WTC11 (cell line): ENCODE measurements around the gene ZDHHC7. TPM values are rescaled to one million over a fixed set of nuclear protein-coding genes. Genes with fewer than 3 reads are reported as not detected.
A peak's percentile ranks its signal among the peaks of the same experiment; 100 is the strongest.

Experiments used
- ATAC-seq: fragments of 200-7000 bp; cut with Tn5 transposase; 2 replicates; pipeline ENCODE4 v1.10.0; 2021; ENCODE audit warnings: mild to moderate bottlenecking, moderate library complexity
- CTCF ChIA-PET: fragments of 300-600 bp; sonication (Branson Sonifier 250); formaldehyde crosslinking; loops from one replicate; lab custom pipeline; 2021; ENCODE audit warnings: antibody characterized with exemption; lab: Charles Lee
- POLR2A ChIA-PET: fragments of 350-600 bp; sonication (Branson Sonifier 250); formaldehyde crosslinking; loops from one replicate; lab custom pipeline; 2021; ENCODE audit warnings: antibody characterized with exemption; lab: Charles Lee
- DNase-seq: peaks from one replicate; pipeline ENCODE4 v3.0.0; 2021; ENCODE audit warnings: low spot score
- H3K27ac Mint-ChIP-seq: 2 replicates; pipeline ENCODE4 v1.8.0; 2021; ENCODE audit warnings: mixed read lengths
- H3K27me3 Mint-ChIP-seq: 2 replicates; pipeline ENCODE4 v1.8.0; 2021; ENCODE audit warnings: low read depth, mild to moderate bottlenecking, moderate library complexity, mixed read lengths
- H3K36me3 Mint-ChIP-seq: 2 replicates; pipeline ENCODE4 v1.8.0; 2021; ENCODE audit warnings: mixed read lengths
- H3K4me1 Mint-ChIP-seq: 2 replicates; pipeline ENCODE4 v1.8.0; 2022; ENCODE audit warnings: mixed read lengths
- H3K4me3 Mint-ChIP-seq: 2 replicates; pipeline ENCODE4 v1.8.0; 2021; ENCODE audit warnings: mild to moderate bottlenecking, moderate library complexity, mixed read lengths
- H3K9me3 Mint-ChIP-seq: 2 replicates; pipeline ENCODE4 v1.8.0; 2021; ENCODE audit warnings: mixed read lengths
- CREM ChIP-seq: sonication (generic); formaldehyde crosslinking; IDR thresholded peaks from 2 replicates; pipeline ENCODE4 v1.8.1; 2022; ENCODE audit warnings: mild to moderate bottlenecking, missing genetic modification reagents, moderate library complexity
- ELF4 ChIP-seq: sonication (generic); formaldehyde crosslinking; IDR thresholded peaks from 2 replicates; pipeline ENCODE4 v1.8.1; 2022; ENCODE audit warnings: low read depth, mild to moderate bottlenecking, moderate library complexity, missing genetic modification reagents
- ESRRA ChIP-seq: sonication (generic); formaldehyde crosslinking; IDR thresholded peaks from 2 replicates; pipeline ENCODE4 v1.8.1; 2022; ENCODE audit warnings: mild to moderate bottlenecking, missing genetic modification reagents, borderline replicate concordance
- ETV6 ChIP-seq: sonication (generic); formaldehyde crosslinking; IDR thresholded peaks from 2 replicates; pipeline ENCODE4 v1.8.1; 2022; ENCODE audit warnings: mild to moderate bottlenecking, missing genetic modification reagents
- FOXJ3 ChIP-seq: sonication (generic); formaldehyde crosslinking; IDR thresholded peaks from 2 replicates; pipeline ENCODE4 v1.9.0; 2021; ENCODE audit warnings: missing genetic modification reagents, mild to moderate bottlenecking, borderline replicate concordance
- GABPB1 ChIP-seq: sonication (generic); formaldehyde crosslinking; IDR thresholded peaks from 2 replicates; pipeline ENCODE4 v1.8.1; 2023; ENCODE audit warnings: mild to moderate bottlenecking, missing genetic modification reagents
- HMGA2 ChIP-seq: fragments of 250-450 bp; sonication (Bioruptor Pico); IDR thresholded peaks from 2 replicates; pipeline ENCODE4 v1.4.0; 2021; ENCODE audit warnings: mild to moderate bottlenecking, moderate library complexity
- IRF2 ChIP-seq: sonication (generic); formaldehyde crosslinking; IDR thresholded peaks from 2 replicates; pipeline ENCODE4 v1.8.0; 2022; ENCODE audit warnings: low read depth, missing genetic modification reagents, borderline replicate concordance
- JAZF1 ChIP-seq: fragments of 250-450 bp; sonication (Bioruptor Pico); IDR thresholded peaks from 2 replicates; pipeline ENCODE4 v1.9.0; 2021; ENCODE audit warnings: moderate library complexity, mild to moderate bottlenecking, inconsistent platforms
- NFE2L1 ChIP-seq: sonication (generic); formaldehyde crosslinking; IDR thresholded peaks from 2 replicates; pipeline ENCODE4 v1.8.1; 2023; ENCODE audit warnings: missing genetic modification reagents
- NR1H2 ChIP-seq: sonication (generic); formaldehyde crosslinking; IDR thresholded peaks from 2 replicates; pipeline ENCODE4 v1.9.0; 2021; ENCODE audit warnings: mild to moderate bottlenecking, moderate library complexity, missing genetic modification reagents
- SMAD3 ChIP-seq: sonication (generic); formaldehyde crosslinking; IDR thresholded peaks from 2 replicates; pipeline ENCODE4 v1.8.0; 2022; ENCODE audit warnings: missing genetic modification reagents, mild to moderate bottlenecking, borderline replicate concordance
- TEAD4 ChIP-seq: sonication (generic); formaldehyde crosslinking; IDR thresholded peaks from 2 replicates; pipeline ENCODE4 v1.8.0; 2022; ENCODE audit warnings: mild to moderate bottlenecking, missing genetic modification reagents
- ZNF121 ChIP-seq: sonication (generic); formaldehyde crosslinking; IDR thresholded peaks from 2 replicates; pipeline ENCODE4 v1.8.0; 2023; ENCODE audit warnings: missing genetic modification reagents
- ZNF219 ChIP-seq: sonication (generic); formaldehyde crosslinking; IDR thresholded peaks from 2 replicates; pipeline ENCODE4 v1.8.0; 2023; ENCODE audit warnings: missing genetic modification reagents, mild to moderate bottlenecking, borderline replicate concordance
- ZNF317 ChIP-seq: sonication (generic); formaldehyde crosslinking; IDR thresholded peaks from 2 replicates; pipeline ENCODE4 v1.8.1; 2023; ENCODE audit warnings: low read depth, mild to moderate bottlenecking, moderate library complexity, missing genetic modification reagents, borderline replicate concordance
- ZNF423 ChIP-seq: fragments of 250-450 bp; sonication (Bioruptor Pico); IDR thresholded peaks from 2 replicates; pipeline ENCODE4 v2.1.2; 2022; ENCODE audit warnings: mild to moderate bottlenecking, moderate library complexity
- total RNA-seq: library from RNA; stranded (reverse); gene quantifications from 3 replicates; pipeline ENCODE4 v1.2.3, GENCODE V29; 2021
- TF ChIP-seq, protein P1 (sequence below): fragments of 250-450 bp; sonication (Bioruptor Pico); IDR thresholded peaks from 2 replicates; pipeline ENCODE4 v2.1.2; 2022; ENCODE audit warnings: mild to moderate bottlenecking, moderate library complexity
- TF ChIP-seq, protein P2 (sequence below): sonication (generic); formaldehyde crosslinking; IDR thresholded peaks from 2 replicates; pipeline ENCODE4 v1.8.1; 2023; ENCODE audit warnings: mild to moderate bottlenecking, missing genetic modification reagents, moderate library complexity
- TF ChIP-seq, protein P3 (sequence below): sonication (generic); formaldehyde crosslinking; IDR thresholded peaks from 2 replicates; pipeline ENCODE4 v1.8.0; 2022; ENCODE audit warnings: mild to moderate bottlenecking, missing genetic modification reagents
- TF ChIP-seq, protein P4 (sequence below): sonication (generic); formaldehyde crosslinking; conservative IDR thresholded peaks from 2 replicates; pipeline ENCODE4 v1.8.1; 2023; ENCODE audit warnings: mild to moderate bottlenecking, low read depth, missing genetic modification reagents, moderate library complexity
- TF ChIP-seq, protein P5 (sequence below): sonication (generic); formaldehyde crosslinking; IDR thresholded peaks from 2 replicates; pipeline ENCODE4 v1.8.1; 2022; ENCODE audit warnings: low read depth, mild to moderate bottlenecking, moderate library complexity, missing genetic modification reagents, borderline replicate concordance
- TF ChIP-seq, protein P6 (sequence below): fragments of 250-450 bp; sonication (Bioruptor Pico); conservative IDR thresholded peaks from 2 replicates; pipeline ENCODE4 v1.9.0; 2021; ENCODE audit warnings: mild to moderate bottlenecking

Gene ZDHHC7
- total RNA-seq, 1 experiment from 2014 or later, result 38.7 TPM

DNA sequence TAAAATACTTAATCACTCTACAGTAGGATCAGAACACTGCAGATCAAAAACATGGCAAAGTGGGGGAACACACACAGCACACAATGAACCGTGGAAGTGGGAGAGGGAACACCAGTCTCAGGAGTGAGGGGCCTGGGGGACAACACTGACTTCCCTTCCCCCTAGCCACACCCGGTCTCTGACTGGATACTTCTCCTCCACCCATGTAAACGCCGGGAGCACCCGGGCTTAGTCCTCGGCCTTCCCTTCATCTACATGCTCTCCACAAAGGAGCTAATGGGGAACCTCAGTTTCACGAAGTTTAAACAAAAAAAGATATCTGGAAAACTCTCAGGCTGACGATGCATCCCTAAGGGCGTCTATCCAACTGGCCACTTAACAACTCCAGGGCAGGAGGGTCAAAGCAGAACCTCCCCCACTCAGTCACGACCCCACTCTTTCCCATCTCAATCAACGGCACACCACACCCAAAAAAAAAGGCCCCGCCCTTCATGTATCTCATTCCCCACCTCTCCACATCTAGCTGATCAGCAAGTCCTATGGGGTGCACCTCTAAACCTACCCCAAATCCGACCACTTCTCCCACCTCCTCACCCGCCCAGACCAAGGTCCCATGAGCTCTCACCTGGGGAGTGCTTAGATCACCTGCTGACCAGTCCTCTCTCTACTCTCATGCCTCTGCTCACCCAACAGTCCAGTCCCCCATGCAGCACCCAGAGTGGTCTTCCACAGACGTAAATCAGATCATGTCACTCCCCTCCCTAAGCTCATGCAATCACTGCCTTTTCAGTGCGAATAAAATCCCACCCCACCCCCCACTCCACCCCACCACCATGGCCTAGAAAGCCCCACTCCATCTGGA, 7.4 kb downstream of the ZDHHC7 start:
- Mint-ChIP-seq H3K4me3 (no peak overlapping the region), H3K36me3 (peaks cover 5% of the 10 kb centered on the region), H3K27me3 (no peaks in the 10 kb centered on the region), H3K27ac (peak overlapping the region; percentile 92), H3K9me3 (no peaks in the 10 kb centered on the region), H3K4me1 (peaks cover 32% of the 10 kb centered on the region)
- ATAC-seq (no peak), DNase-seq (no peak)
- CTCF ChIA-PET, result interaction anchor here (0.6 to 2.2 kb wide), 7 partner anchors 9 to 233 kb away, joined by 3 to 7 read pairs (median 4); partner anchors contain the start of gene KIAA0513
- TF ChIP-seq, protein P1, sequence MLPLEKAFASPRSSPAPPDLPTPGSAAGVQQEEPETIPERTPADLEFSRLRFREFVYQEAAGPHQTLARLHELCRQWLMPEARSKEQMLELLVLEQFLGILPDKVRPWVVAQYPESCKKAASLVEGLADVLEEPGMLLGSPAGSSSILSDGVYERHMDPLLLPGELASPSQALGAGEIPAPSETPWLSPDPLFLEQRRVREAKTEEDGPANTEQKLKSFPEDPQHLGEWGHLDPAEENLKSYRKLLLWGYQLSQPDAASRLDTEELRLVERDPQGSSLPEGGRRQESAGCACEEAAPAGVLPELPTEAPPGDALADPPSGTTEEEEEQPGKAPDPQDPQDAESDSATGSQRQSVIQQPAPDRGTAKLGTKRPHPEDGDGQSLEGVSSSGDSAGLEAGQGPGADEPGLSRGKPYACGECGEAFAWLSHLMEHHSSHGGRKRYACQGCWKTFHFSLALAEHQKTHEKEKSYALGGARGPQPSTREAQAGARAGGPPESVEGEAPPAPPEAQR (CRISPR knock-in tag), result no peak
- no peak for TF ChIP-seq NR1H2 (CRISPR knock-in tag)
- TF ChIP-seq HMGA2, result no peak
- POLR2A ChIA-PET, result no interaction called here

DNA sequence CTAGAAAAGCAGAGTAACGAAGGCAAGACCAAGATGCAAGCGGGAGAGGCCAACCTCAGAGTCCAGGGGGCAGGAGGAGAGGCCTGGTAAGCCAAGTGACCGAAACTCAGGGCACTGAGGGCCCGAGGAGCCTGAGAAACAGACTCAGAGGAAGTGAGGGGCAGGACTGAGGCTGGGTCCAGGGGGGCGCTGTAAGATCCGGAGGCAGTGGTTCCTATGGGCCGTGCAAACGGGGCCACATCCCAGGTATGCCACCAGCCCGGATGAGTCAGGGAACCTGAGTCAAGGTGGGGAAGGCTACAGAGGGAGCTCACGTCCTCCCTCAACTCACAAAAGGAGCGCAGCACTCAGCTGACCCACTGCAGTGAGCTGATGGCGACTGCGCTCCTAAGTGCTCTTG, 8.3 kb downstream of the ZDHHC7 start:
- H3K27ac Mint-ChIP-seq, result peak overlapping the region; percentile 75; the same call in 1 of the 2 replicates
- H3K4me1 Mint-ChIP-seq, result peaks cover 32% of the 10 kb centered on the region
- TF ChIP-seq HMGA2, result no peak
- TF ChIP-seq, protein P2, sequence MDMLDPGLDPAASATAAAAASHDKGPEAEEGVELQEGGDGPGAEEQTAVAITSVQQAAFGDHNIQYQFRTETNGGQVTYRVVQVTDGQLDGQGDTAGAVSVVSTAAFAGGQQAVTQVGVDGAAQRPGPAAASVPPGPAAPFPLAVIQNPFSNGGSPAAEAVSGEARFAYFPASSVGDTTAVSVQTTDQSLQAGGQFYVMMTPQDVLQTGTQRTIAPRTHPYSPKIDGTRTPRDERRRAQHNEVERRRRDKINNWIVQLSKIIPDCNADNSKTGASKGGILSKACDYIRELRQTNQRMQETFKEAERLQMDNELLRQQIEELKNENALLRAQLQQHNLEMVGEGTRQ (CRISPR knock-in tag), result no peak
- TF ChIP-seq, protein P3, sequence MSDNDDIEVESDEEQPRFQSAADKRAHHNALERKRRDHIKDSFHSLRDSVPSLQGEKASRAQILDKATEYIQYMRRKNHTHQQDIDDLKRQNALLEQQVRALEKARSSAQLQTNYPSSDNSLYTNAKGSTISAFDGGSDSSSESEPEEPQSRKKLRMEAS (CRISPR knock-in tag), result no peak
- TF ChIP-seq ETV6 (CRISPR knock-in tag), result no peak
- TF ChIP-seq JAZF1 (CRISPR knock-in tag), result no peak
- no peak for TF ChIP-seq ZNF121 (CRISPR knock-in tag)
- TF ChIP-seq, protein P4, sequence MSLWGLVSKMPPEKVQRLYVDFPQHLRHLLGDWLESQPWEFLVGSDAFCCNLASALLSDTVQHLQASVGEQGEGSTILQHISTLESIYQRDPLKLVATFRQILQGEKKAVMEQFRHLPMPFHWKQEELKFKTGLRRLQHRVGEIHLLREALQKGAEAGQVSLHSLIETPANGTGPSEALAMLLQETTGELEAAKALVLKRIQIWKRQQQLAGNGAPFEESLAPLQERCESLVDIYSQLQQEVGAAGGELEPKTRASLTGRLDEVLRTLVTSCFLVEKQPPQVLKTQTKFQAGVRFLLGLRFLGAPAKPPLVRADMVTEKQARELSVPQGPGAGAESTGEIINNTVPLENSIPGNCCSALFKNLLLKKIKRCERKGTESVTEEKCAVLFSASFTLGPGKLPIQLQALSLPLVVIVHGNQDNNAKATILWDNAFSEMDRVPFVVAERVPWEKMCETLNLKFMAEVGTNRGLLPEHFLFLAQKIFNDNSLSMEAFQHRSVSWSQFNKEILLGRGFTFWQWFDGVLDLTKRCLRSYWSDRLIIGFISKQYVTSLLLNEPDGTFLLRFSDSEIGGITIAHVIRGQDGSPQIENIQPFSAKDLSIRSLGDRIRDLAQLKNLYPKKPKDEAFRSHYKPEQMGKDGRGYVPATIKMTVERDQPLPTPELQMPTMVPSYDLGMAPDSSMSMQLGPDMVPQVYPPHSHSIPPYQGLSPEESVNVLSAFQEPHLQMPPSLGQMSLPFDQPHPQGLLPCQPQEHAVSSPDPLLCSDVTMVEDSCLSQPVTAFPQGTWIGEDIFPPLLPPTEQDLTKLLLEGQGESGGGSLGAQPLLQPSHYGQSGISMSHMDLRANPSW (CRISPR knock-in tag), result no peak
- no peak for TF ChIP-seq SMAD3 (CRISPR knock-in tag)
- no peak for TF ChIP-seq NFE2L1
- no peak for TF ChIP-seq ESRRA (CRISPR knock-in tag)
- no peak for TF ChIP-seq FOXJ3
- no peak for TF ChIP-seq ZNF317 (CRISPR knock-in tag)
- no peaks in the 10 kb centered on the region for H3K9me3 Mint-ChIP-seq
- peak; percentile 31 for DNase-seq
- no peaks in the 10 kb centered on the region for H3K27me3 Mint-ChIP-seq
- peak; percentile 77 for ATAC-seq
- ChIA-PET POLR2A (no interaction called here), CTCF (interaction anchor here (0.5 to 2.2 kb wide), 7 partner anchors 10 to 112 kb away, joined by 3 to 7 read pairs (median 3); partner anchors contain the start of gene KIAA0513)
- H3K36me3 Mint-ChIP-seq, result peaks cover 5% of the 10 kb centered on the region
- no peak overlapping the region for H3K4me3 Mint-ChIP-seq

DNA sequence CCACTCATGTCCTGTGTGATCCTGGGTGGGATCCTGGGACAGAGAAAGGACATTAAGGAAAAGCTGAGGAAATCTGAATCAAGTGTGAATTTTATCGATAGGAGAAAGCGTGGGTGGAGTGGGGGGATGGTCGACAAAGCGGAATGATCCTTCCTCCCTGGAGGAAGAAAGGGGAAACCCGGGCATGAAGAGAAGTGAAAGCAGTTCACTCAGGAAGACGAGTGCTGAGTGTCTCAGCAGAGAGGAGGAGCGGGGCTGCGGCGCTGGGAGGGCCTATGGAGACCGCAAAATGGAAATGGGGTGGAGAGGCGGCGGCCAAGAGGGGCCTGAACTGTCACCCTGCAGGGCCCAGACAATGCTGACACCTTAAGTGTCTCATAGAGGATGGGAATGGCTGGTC, 8.7 kb downstream of the ZDHHC7 start:
- peak overlapping the region; percentile 75 for H3K27ac Mint-ChIP-seq
- no peaks in the 10 kb centered on the region for H3K27me3 Mint-ChIP-seq
- H3K9me3 Mint-ChIP-seq, result no peaks in the 10 kb centered on the region
- ATAC-seq (peak; percentile 12; the same call in 1 of the 2 replicates), DNase-seq (no peak)
- peaks cover 5% of the 10 kb centered on the region for H3K36me3 Mint-ChIP-seq
- H3K4me1 Mint-ChIP-seq, result peaks cover 32% of the 10 kb centered on the region
- no peak overlapping the region for H3K4me3 Mint-ChIP-seq
- CTCF ChIA-PET, result interaction anchor here (0.5 to 2.2 kb wide), 3 partner anchors 33 to 112 kb away, joined by 3 to 6 read pairs (median 3); no protein-coding TSS in a partner anchor
- POLR2A ChIA-PET, result no interaction called here
- TF ChIP-seq TEAD4 (CRISPR knock-in tag), result no peak
- TF ChIP-seq, protein P5, sequence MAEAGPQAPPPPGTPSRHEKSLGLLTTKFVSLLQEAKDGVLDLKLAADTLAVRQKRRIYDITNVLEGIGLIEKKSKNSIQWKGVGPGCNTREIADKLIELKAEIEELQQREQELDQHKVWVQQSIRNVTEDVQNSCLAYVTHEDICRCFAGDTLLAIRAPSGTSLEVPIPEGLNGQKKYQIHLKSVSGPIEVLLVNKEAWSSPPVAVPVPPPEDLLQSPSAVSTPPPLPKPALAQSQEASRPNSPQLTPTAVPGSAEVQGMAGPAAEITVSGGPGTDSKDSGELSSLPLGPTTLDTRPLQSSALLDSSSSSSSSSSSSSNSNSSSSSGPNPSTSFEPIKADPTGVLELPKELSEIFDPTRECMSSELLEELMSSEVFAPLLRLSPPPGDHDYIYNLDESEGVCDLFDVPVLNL (CRISPR knock-in tag), result no peak
- TF ChIP-seq ELF4, result no peak
- no peak for TF ChIP-seq ZNF219 (CRISPR knock-in tag)
- TF ChIP-seq CREM (CRISPR knock-in tag), result no peak
- no peak for TF ChIP-seq ZNF423 (CRISPR knock-in tag)
- TF ChIP-seq GABPB1 (CRISPR knock-in tag), result no peak
- no peak for TF ChIP-seq IRF2 (CRISPR knock-in tag)
- no peak for TF ChIP-seq HMGA2
- TF ChIP-seq, protein P6, sequence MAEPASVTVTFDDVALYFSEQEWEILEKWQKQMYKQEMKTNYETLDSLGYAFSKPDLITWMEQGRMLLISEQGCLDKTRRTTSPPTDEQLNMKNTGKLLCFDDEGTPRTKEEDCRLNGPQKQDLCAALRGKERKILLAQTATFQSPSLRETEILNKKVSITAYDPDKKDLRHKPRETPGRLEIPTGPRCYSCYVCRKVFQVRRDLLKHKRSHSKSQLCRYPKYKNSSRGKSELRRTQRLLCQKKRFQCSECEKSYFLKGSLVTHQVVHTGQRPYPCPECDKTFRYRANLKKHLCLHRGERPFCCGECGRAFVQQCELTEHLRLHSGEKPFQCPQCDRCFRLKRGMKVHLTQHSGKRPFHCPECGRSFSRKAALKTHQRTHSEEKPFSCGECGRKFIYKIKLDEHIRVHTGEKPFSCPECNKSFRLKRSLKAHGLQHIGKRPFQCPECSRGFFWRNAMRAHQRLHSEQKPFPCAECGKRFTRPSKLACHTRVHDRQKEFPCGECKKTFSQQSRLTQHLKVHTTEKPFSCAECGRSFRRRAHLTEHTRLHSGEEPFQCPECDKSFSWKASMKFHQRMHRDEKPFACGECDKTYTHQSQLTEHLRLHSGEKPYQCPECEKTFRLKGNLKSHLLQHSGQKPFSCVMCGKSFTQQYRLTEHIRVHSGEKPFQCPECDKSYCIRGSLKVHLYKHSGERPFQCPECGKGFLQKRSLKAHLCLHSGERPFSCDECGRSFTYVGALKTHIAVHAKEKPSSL (CRISPR knock-in tag), result no peak
